Activated CD8-positive, alpha-beta memory T cell treated with anti-CD3 and anti-CD28 coated beads for 1 hour (primary cell): ENCODE measurements around the gene ACACB.

ENCODE experiments used
- DNase-seq, 2 donors: peaks; one replicate each; pipeline ENCODE4 v3.0.0-alpha.2; 2020; ENCODE audit warnings: low read depth in 1 of 2; ENCODE audit errors: extremely low read depth in 1 of 2

ACACB gene

GRCh38 chr12:109294286-109294796, 178.0 kb downstream of the ACACB start:
- DNase-seq: no peak

- no peak for DNase-seq
Observed at GRCh38 chr12:109295764-109296425, 179.5 kb downstream of the ACACB start.

- DNase-seq: no peak
Observed at GRCh38 chr12:109296431-109296830, 180.0 kb downstream of the ACACB start.

GRCh38 chr12:109299849-109300248, 183.5 kb downstream of the ACACB start:
- no peak for DNase-seq

GRCh38 chr12:109301643-109302168, 185.3 kb downstream of the ACACB start:
- DNase-seq: no peak

- no peak for DNase-seq
Observed at GRCh38 chr12:109302358-109302757, 186.0 kb downstream of the ACACB start.

- DNase-seq: no peak
Observed at GRCh38 chr12:109302770-109303169, 186.4 kb downstream of the ACACB start.

- no peak for DNase-seq
Observed at GRCh38 chr12:109304485-109304884, 188.1 kb downstream of the ACACB start.

GRCh38 chr12:109305547-109305946, 189.2 kb downstream of the ACACB start:
- DNase-seq: no peak

GRCh38 chr12:109307051-109307450, 190.7 kb downstream of the ACACB start:
- no peak for DNase-seq

- no peak for DNase-seq
Observed at GRCh38 chr12:109308534-109309380, 192.4 kb downstream of the ACACB start, which contains the start of gene FOXN4. FOXN4 (minus strand) TSS chr12:109309284; CDS start chr12:109308321, 963 bp downstream.

GRCh38 chr12:109309381-109310246, 193.2 kb downstream of the ACACB start:
- no peak for DNase-seq

GRCh38 chr12:109310247-109311125, 194.1 kb downstream of the ACACB start:
- DNase-seq: no peak
